ENCODE results near the gene RSL1D1. TPM values are rescaled to one million over a fixed set of nuclear protein-coding genes. Genes with fewer than 3 reads are reported as not detected.

RSL1D1 gene
- total RNA-seq, 3 donors from 2014 or later (not counting 1 experiment from before 2014, with no cell fraction given) = 66.3 to 102 (median 99.1) TPM

DNA sequence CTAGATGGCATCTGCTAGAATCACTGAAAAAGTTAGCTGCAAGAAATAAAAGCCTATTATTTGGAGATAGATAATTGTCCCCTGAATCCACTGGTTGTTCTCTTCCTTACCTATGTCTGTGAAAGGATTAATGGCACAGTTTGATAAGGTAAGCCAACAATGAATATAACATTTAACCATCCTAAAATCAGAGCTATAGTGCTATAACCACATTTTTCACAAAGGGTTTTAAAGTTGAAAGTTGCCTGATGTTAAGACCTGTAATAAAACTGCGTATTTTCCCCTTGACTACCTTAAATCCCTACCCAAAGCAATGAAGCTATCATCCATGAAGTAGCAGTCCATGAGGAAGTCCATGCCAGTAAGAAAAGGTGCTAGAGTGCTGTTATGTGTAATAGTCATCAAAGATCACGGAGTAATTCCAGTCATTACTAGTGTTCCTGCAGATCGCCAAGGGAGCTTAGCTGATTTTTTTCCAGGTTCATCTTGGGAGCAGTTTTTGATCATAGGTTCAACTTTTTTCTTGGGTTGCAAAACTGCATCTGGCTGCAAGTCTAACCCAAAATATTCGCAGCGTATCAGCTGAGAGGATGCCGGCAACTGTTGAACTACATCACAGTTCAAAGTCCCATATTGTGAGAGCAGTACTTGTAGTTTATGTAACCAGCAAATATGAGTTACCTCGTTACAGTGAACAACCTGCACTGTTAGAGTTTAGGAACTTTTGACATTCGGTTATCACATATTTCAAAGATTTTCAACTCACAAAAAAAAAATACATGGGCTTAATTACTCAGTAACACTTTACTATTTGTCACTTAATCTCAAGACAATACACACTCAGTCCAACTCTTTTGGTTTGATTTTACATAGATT is 18.2 kb upstream of the RSL1D1 start:
- H3K27ac Mint-ChIP-seq = no peak overlapping the region
- peaks cover 26% of the 10 kb centered on the region for H3K36me3 ChIP-seq (ENCODE audit: control insufficient read depth, insufficient read depth, low read length)
- WGBS (ENCODE audit: insufficient coverage) = 94% methylated on average over 7 of the region's 8 CpGs
- H3K36me3 Mint-ChIP-seq = peaks cover 7% of the 10 kb centered on the region
- H3K4me1 Mint-ChIP-seq = peaks cover 0 to 4% of the 10 kb centered on the region in 2 donors
- DNase-seq = no peak
- H3K27ac ChIP-seq (ENCODE audit: low read length) = no peak overlapping the region
- no peaks in the 10 kb centered on the region for H3K9me3 Mint-ChIP-seq
- H3K4me3 Mint-ChIP-seq = no peak overlapping the region
- H3K4me3 ChIP-seq (ENCODE audit: low read length) = no peak overlapping the region
- TF ChIP-seq, protein P1, sequence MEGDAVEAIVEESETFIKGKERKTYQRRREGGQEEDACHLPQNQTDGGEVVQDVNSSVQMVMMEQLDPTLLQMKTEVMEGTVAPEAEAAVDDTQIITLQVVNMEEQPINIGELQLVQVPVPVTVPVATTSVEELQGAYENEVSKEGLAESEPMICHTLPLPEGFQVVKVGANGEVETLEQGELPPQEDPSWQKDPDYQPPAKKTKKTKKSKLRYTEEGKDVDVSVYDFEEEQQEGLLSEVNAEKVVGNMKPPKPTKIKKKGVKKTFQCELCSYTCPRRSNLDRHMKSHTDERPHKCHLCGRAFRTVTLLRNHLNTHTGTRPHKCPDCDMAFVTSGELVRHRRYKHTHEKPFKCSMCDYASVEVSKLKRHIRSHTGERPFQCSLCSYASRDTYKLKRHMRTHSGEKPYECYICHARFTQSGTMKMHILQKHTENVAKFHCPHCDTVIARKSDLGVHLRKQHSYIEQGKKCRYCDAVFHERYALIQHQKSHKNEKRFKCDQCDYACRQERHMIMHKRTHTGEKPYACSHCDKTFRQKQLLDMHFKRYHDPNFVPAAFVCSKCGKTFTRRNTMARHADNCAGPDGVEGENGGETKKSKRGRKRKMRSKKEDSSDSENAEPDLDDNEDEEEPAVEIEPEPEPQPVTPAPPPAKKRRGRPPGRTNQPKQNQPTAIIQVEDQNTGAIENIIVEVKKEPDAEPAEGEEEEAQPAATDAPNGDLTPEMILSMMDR (IDR thresholded peaks at IDR 0.05) = no peak
- intact Hi-C loops (cut with micrococcal nuclease) = no loop called here
- H3K9me3 ChIP-seq (ENCODE audit: control insufficient read depth, insufficient read depth, low read length) = no peaks in the 10 kb centered on the region
- no peaks in the 10 kb centered on the region for H3K4me1 ChIP-seq (ENCODE audit: control insufficient read depth, insufficient read depth, low read length)
- H3K27me3 Mint-ChIP-seq (ENCODE audit: low read depth in 2 of 2) = no peaks in the 10 kb centered on the region
- no peaks in the 10 kb centered on the region for H3K27me3 ChIP-seq (ENCODE audit: control insufficient read depth, insufficient read depth, low read length)
- ATAC-seq = no peak

DNA sequence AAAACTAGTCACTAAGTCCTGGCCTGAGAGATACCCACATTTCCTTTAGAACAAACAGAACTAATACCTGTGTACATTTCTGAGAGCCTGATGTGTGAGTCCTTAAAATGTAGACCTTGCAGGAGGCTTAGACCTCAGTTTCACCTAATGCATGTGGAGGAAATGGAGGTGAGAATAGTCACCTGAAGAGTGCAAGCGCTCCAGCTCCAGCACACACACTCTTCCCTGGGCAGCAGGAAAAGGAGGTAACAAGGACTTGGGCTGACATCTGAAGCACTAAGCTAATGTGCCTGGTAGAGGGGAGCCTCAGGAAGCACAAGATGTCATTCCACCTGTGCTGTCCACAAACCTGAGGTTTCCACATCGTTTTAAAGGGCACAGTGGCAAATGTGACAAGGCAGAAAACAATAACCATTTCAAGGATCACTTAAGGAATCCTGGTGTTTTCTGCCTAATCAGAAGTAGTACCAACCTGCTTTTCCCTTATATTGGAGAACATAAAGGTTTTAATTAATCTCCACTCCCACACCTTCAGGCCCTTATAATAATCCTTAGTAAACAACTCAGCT is 17.2 kb upstream of the RSL1D1 start:
- TF ChIP-seq, protein P1 (IDR thresholded peaks at IDR 0.05) = no peak
- Mint-ChIP-seq H3K4me3 (no peak overlapping the region), H3K27me3 (ENCODE audit: low read depth in 2 of 2) (no peaks in the 10 kb centered on the region), H3K4me1 (peaks cover 0 to 4% of the 10 kb centered on the region in 2 donors), H3K27ac (no peak overlapping the region), H3K36me3 (peaks cover 7% of the 10 kb centered on the region), H3K9me3 (no peaks in the 10 kb centered on the region)
- no peaks in the 10 kb centered on the region for H3K27me3 ChIP-seq (ENCODE audit: control insufficient read depth, insufficient read depth, low read length)
- no peaks in the 10 kb centered on the region for H3K9me3 ChIP-seq (ENCODE audit: control insufficient read depth, insufficient read depth, low read length)
- DNase-seq = no peak
- no peak overlapping the region for H3K27ac ChIP-seq (ENCODE audit: low read length)
- ATAC-seq = no peak
- no peaks in the 10 kb centered on the region for H3K4me1 ChIP-seq (ENCODE audit: control insufficient read depth, insufficient read depth, low read length)
- WGBS (ENCODE audit: insufficient coverage) = 80% methylated on average over 2 of the region's 2 CpGs
- intact Hi-C loops (cut with micrococcal nuclease) = no loop called here
- H3K36me3 ChIP-seq (ENCODE audit: control insufficient read depth, insufficient read depth, low read length) = peaks cover 21% of the 10 kb centered on the region
- no peak overlapping the region for H3K4me3 ChIP-seq (ENCODE audit: low read length)

DNA sequence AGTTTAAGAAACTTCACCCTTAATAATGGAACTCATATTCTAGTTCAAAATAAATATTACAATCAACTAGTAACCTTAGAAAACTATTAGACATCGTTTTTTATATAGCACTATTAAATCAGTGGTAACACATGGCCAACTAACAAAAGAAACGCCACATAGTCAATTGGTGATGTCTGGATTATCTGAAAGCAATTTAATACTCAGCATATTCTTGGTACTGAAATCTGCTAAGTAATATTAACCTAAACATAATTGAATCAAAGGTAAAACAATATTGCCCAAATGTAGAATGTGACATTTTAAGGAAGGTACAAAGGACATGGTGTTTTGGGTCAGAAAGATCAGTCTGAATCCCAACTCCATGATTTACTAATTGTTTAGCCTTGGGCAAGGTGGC is 11.1 kb upstream of the RSL1D1 start:
- H3K27ac ChIP-seq (ENCODE audit: low read length) = no peak overlapping the region
- H3K4me3 ChIP-seq (ENCODE audit: low read length) = no peak overlapping the region
- Mint-ChIP-seq H3K4me1 (peaks cover 4% of the 10 kb centered on the region in 2 donors), H3K27me3 (ENCODE audit: low read depth in 2 of 2) (no peaks in the 10 kb centered on the region), H3K27ac (no peak overlapping the region), H3K9me3 (no peaks in the 10 kb centered on the region), H3K36me3 (no peaks in the 10 kb centered on the region), H3K4me3 (no peak overlapping the region)
- H3K9me3 ChIP-seq (ENCODE audit: control insufficient read depth, insufficient read depth, low read length) = no peaks in the 10 kb centered on the region
- WGBS (ENCODE audit: insufficient coverage) = no CpG with 5 or more reads among the region's 2 CpGs
- intact Hi-C loops (cut with micrococcal nuclease) = no loop called here
- TF ChIP-seq, protein P1 (IDR thresholded peaks at IDR 0.05) = no peak
- no peaks in the 10 kb centered on the region for H3K27me3 ChIP-seq (ENCODE audit: control insufficient read depth, insufficient read depth, low read length)
- H3K4me1 ChIP-seq (ENCODE audit: control insufficient read depth, insufficient read depth, low read length) = no peaks in the 10 kb centered on the region
- DNase-seq (no peak), ATAC-seq (no peak)
- H3K36me3 ChIP-seq (ENCODE audit: control insufficient read depth, insufficient read depth, low read length) = no peaks in the 10 kb centered on the region
